SK-N-SH (cell line): Measurements from ENCODE around the gene IL17RE. TPM values are rescaled to one million over a fixed set of nuclear protein-coding genes. Genes with fewer than 3 reads are reported as not detected.
A peak's percentile ranks its signal among the peaks of the same experiment; 100 is the strongest.

Experiments
- CHD2 ChIP-seq: fragments of 150-350 bp; IDR thresholded peaks from 2 replicates; pipeline ENCODE4 v1.6.1; 2018; ENCODE audit warnings: low read length; ENCODE audit not compliant: partially characterized antibody
- CTCF ChIP-seq: fragments of 200-600 bp; sonication (generic); IDR thresholded peaks from 2 replicates; pipeline ENCODE4 v1.6.1; 2017; ENCODE audit warnings: antibody characterized with exemption, mild to moderate bottlenecking, moderate library complexity
- ELF1 ChIP-seq: IDR thresholded peaks from 2 replicates; pipeline ENCODE4 v1.4.0; 2012
- EZH2phosphoT487 ChIP-seq: fragments of 200-600 bp; sonication (generic); IDR thresholded peaks from 2 replicates; pipeline ENCODE4 v1.6.1; 2017; ENCODE audit warnings: low read depth, mixed run types, mild to moderate bottlenecking, antibody characterized with exemption, moderate library complexity, borderline replicate concordance
- FOSL2 ChIP-seq: IDR thresholded peaks from 2 replicates; pipeline ENCODE4 v1.4.0; 2012; ENCODE audit warnings: low read depth, mild to moderate bottlenecking, moderate library complexity, borderline replicate concordance
- GABPA ChIP-seq: IDR thresholded peaks from 2 replicates; pipeline ENCODE4 v1.4.0; 2012; ENCODE audit warnings: low read depth, mild to moderate bottlenecking
- IRF3 ChIP-seq: fragments of 150-350 bp; IDR thresholded peaks from 2 replicates; pipeline ENCODE4 v1.6.1; 2016; ENCODE audit warnings: mild to moderate bottlenecking, low read depth, low read length
- JUND ChIP-seq: IDR thresholded peaks from 2 replicates; pipeline ENCODE4 v1.4.0; 2012
- MAX ChIP-seq: IDR thresholded peaks from 2 replicates; pipeline ENCODE4 v1.4.0; 2012; ENCODE audit warnings: low read depth
- NFIC ChIP-seq: IDR thresholded peaks from 2 replicates; pipeline ENCODE4 v1.4.0; 2012; ENCODE audit warnings: borderline replicate concordance
- POLR2AphosphoS5 ChIP-seq: IDR thresholded peaks from 2 replicates; pipeline ENCODE4 v1.6.1; 2012; ENCODE audit warnings: low read depth, low read length
- RAD21 ChIP-seq: IDR thresholded peaks from 2 replicates; pipeline ENCODE4 v1.6.1; 2012; ENCODE audit warnings: mild to moderate bottlenecking, low read length
- RCOR1 ChIP-seq: fragments of 150-350 bp; IDR thresholded peaks from 2 replicates; pipeline ENCODE4 v1.6.1; 2017; ENCODE audit warnings: antibody characterized with exemption, low read length
- RFX5 ChIP-seq: IDR thresholded peaks from 2 replicates; pipeline ENCODE4 v1.6.1; 2012; ENCODE audit warnings: mild to moderate bottlenecking, improper control_type of control experiment, low read length
- RXRA ChIP-seq: IDR thresholded peaks from 2 replicates; pipeline ENCODE4 v1.4.0; 2012; ENCODE audit warnings: low read depth, mild to moderate bottlenecking, borderline replicate concordance
- SIN3A ChIP-seq: IDR thresholded peaks from 2 replicates; pipeline ENCODE4 v1.6.1; 2012; ENCODE audit warnings: low read depth, mild to moderate bottlenecking, low read length, moderate library complexity, borderline replicate concordance
- SMC3 ChIP-seq: IDR thresholded peaks from 2 replicates; pipeline ENCODE4 v1.6.1; 2012; ENCODE audit warnings: low read depth, low read length, improper control_type of control experiment
- TAF1 ChIP-seq: IDR thresholded peaks from 2 replicates; pipeline ENCODE4 v1.6.1; 2012; ENCODE audit warnings: low read depth, mild to moderate bottlenecking, low read length, moderate library complexity, borderline replicate concordance
- TCF12 ChIP-seq: IDR thresholded peaks from 2 replicates; pipeline ENCODE4 v1.4.0; 2012
- TEAD4 ChIP-seq: IDR thresholded peaks from 2 replicates; pipeline ENCODE4 v1.4.0; 2012; ENCODE audit warnings: mild to moderate bottlenecking, borderline replicate concordance; ENCODE audit not compliant: insufficient read depth
- USF1 ChIP-seq: IDR thresholded peaks from 2 replicates; pipeline ENCODE4 v1.4.0; 2012; ENCODE audit warnings: low read depth, borderline replicate concordance
- USF2 ChIP-seq: fragments of 150-350 bp; IDR thresholded peaks from 2 replicates; pipeline ENCODE4 v1.6.1; 2017; ENCODE audit warnings: antibody characterized with exemption, low read length, low read depth, borderline replicate concordance
- YY1 ChIP-seq: IDR thresholded peaks from 2 replicates; pipeline ENCODE4 v1.4.0; 2012; ENCODE audit warnings: low read depth, mild to moderate bottlenecking
- polyA plus RNA-seq, 3 experiments: library from polyadenylated mRNA; depleted of rRNA; stranded (reverse); fragments of >200 nt; gene quantifications; 2 replicates each; pipeline ENCODE4 v1.2.3, GENCODE V29; 2012

IL17RE gene
- polyA plus RNA-seq, 1 of the 3 experiments (the other 2 are of a cell fraction) = 0.95 TPM

GRCh38 chr3:9933561-9934234 lies 31.1 kb downstream of the IL17RE start, which contains the start of gene CRELD1 (continued):
- TF ChIP-seq CTCF (no peak), ELF1 (peak; percentile 31; the same call in 1 of the 2 replicates), TEAD4 (no peak), CHD2 (peak; percentile 74), TAF1 (peak; percentile 45; the same call in 1 of the 2 replicates), RCOR1 (0 out of 2 replicates have a peak, but pooled peaks have one; percentile 52), SIN3A (peak; percentile 86; the same call in 1 of the 2 replicates), USF1 (peak; percentile 43; the same call in 1 of the 2 replicates), YY1 (no peak), POLR2AphosphoS5 (peak; percentile 77), RAD21 (no peak), MAX (peak; percentile 89), RXRA (no peak), FOSL2 (no peak), GABPA (peak; percentile 61), EZH2phosphoT487 (no peak), IRF3 (no peak; the same call in 1 of the 2 replicates), USF2 (no peak), RFX5 (peak; percentile 91), TCF12 (0 out of 2 replicates have a peak, but pooled peaks have one; percentile 22), NFIC (no peak), JUND (no peak), SMC3 (no peak)
